CD4-positive, alpha-beta T cell (primary cell): ENCODE results near the gene SEMA3E. TPM values are rescaled to one million over a fixed set of nuclear protein-coding genes. Genes with fewer than 3 reads are reported as not detected.
"Not testable (repeated sequence)": the region's sequence is repeated elsewhere in the genome, so short reads cannot be mapped to it uniquely, and the experiment has no call there.

Experiments
- ATAC-seq: fragments of 200-7000 bp; cut with Tn5 transposase; one replicate; pipeline ENCODE4 v1.10.0; 2022; ENCODE audit warnings: mild to moderate bottlenecking; ENCODE audit not compliant: poor library complexity
- CTCF ChIA-PET: fragments of 350-600 bp; sonication (Branson Sonifier 250); formaldehyde crosslinking; loops from one replicate; lab custom pipeline; 2021; ENCODE audit warnings: antibody characterized with exemption, inconsistent platforms; lab: Charles Lee
- POLR2A ChIA-PET: fragments of 350-600 bp; sonication (Branson Sonifier 250); formaldehyde crosslinking; loops from one replicate; lab custom pipeline; 2021; ENCODE audit warnings: antibody characterized with exemption, inconsistent platforms; lab: Charles Lee
- DNase-seq, 14 experiments: peaks; one replicate each; pipeline ENCODE4 v3.0.0-alpha.2; 2013 to 2020; ENCODE audit warnings: mixed read lengths in 2 of 14
- H3K27ac ChIP-seq, 2 donors: one replicate each; pipeline versions ENCODE4 v1.5.1 to v1.7.0; 2013; ENCODE audit warnings: low read length in 2 of 2, low read depth in 1 of 2, mild to moderate bottlenecking in 1 of 2
- H3K27me3 ChIP-seq, 2 experiments: 1 replicate in 1 of 2; 2 replicates in 1 of 2; pipeline versions ENCODE4 v1.6.1 to v1.7.0; 2013; ENCODE audit warnings: low read length in 2 of 2, control low read depth in 1 of 2, mild to moderate bottlenecking in 1 of 2, moderate library complexity in 1 of 2; ENCODE audit not compliant: insufficient read depth in 2 of 2, control insufficient read depth in 1 of 2
- H3K36me3 ChIP-seq: one replicate; pipeline ENCODE4 v1.6.1; 2013; ENCODE audit warnings: low read length, control low read depth; ENCODE audit not compliant: insufficient read depth
- H3K4me1 ChIP-seq: one replicate; pipeline ENCODE4 v1.6.1; 2013; ENCODE audit warnings: low read length, control low read depth; ENCODE audit not compliant: insufficient read depth
- H3K4me3 ChIP-seq: one replicate; pipeline ENCODE4 v1.5.1; 2013; ENCODE audit warnings: mild to moderate bottlenecking, low read length, moderate library complexity
- H3K9me3 ChIP-seq, 2 experiments: 1 replicate in 1 of 2; 2 replicates in 1 of 2; pipeline versions ENCODE4 v1.6.1 to v1.7.0; 2013; ENCODE audit warnings: low read length in 2 of 2, mild to moderate bottlenecking in 2 of 2, control low read depth in 1 of 2, moderate library complexity in 1 of 2; ENCODE audit not compliant: control insufficient read depth in 1 of 2, insufficient read depth in 1 of 2
- H3K27ac Mint-ChIP-seq: one replicate; pipeline ENCODE4 v1.8.0; 2020; ENCODE audit warnings: mixed read lengths
- H3K27me3 Mint-ChIP-seq: one replicate; pipeline ENCODE4 v1.8.0; 2021; ENCODE audit warnings: mixed read lengths
- H3K36me3 Mint-ChIP-seq: one replicate; pipeline ENCODE4 v1.8.0; 2021; ENCODE audit warnings: low read depth, mixed read lengths
- H3K4me1 Mint-ChIP-seq: one replicate; pipeline ENCODE4 v1.8.0; 2021; ENCODE audit warnings: low read depth, mixed read lengths
- H3K4me3 Mint-ChIP-seq: one replicate; pipeline ENCODE4 v1.8.0; 2020; ENCODE audit warnings: mild to moderate bottlenecking, mixed read lengths
- H3K9me3 Mint-ChIP-seq: one replicate; pipeline ENCODE4 v1.8.0; 2020; ENCODE audit warnings: mixed read lengths
- intact Hi-C, 2 experiments: fragments of 100-400 bp; cut with DNase I in 1 of 2; cut with micrococcal nuclease in 1 of 2; formaldehyde crosslinking; loops; one replicate each; pipeline versions ENCODE4 v1.15.1 to v1.9.0; 2023 to 2025; cut with DNase I, micrococcal nuclease
- total RNA-seq, 174 experiments: library from RNA in 2 of 174; stranded (reverse) in 2 of 174; gene quantifications; one replicate each; pipeline ENCODE4 v1.2.3 and lab custom pipeline; 2021 to 2026
- TF ChIP-seq, protein P1 (sequence below): fragments of 200-600 bp; IDR thresholded peaks from one replicate; pipeline ENCODE4 v1.8.0; 2022; ENCODE audit warnings: antibody characterized with exemption, mild to moderate bottlenecking

The SEMA3E gene
- total RNA-seq, 2 experiments from 2014 or later, result not detected

DNA sequence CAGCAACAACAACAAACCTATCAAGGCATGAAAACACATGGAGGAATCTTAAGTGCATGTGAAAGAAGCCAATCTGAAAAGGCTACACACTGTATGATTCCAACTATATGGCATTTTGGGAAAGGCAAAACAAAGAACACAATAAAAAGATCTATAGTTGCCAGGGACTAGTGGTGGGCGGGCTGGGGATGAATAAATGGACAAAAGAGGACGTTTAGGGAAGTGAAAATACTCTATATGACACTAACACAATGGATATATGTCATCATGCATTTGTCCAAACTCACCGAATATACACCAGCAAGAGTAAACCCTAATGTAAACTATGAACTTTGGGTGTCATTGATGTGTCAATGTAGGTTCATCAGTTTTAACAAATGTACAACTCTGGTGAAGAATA is 89.1 kb downstream of the SEMA3E start:
- H3K36me3 Mint-ChIP-seq, result no peaks in the 10 kb centered on the region
- Histone ChIP-seq H3K36me3 (no peaks in the 10 kb centered on the region), H3K27me3 (no peaks in the 10 kb centered on the region), H3K27ac (no peak overlapping the region), H3K9me3 (no peaks in the 10 kb centered on the region), H3K4me3 (no peak overlapping the region), H3K4me1 (no peaks in the 10 kb centered on the region)
- H3K9me3 Mint-ChIP-seq, result peaks cover 5% of the 10 kb centered on the region
- no peak overlapping the region for H3K27ac Mint-ChIP-seq
- intact Hi-C loops, result no loop called here
- POLR2A ChIA-PET, result no interaction called here
- no peak for DNase-seq
- CTCF ChIA-PET, result no interaction called here
- no peaks in the 10 kb centered on the region for H3K27me3 Mint-ChIP-seq
- no peaks in the 10 kb centered on the region for H3K4me1 Mint-ChIP-seq
- no peak overlapping the region for H3K4me3 Mint-ChIP-seq
- TF ChIP-seq, protein P1, sequence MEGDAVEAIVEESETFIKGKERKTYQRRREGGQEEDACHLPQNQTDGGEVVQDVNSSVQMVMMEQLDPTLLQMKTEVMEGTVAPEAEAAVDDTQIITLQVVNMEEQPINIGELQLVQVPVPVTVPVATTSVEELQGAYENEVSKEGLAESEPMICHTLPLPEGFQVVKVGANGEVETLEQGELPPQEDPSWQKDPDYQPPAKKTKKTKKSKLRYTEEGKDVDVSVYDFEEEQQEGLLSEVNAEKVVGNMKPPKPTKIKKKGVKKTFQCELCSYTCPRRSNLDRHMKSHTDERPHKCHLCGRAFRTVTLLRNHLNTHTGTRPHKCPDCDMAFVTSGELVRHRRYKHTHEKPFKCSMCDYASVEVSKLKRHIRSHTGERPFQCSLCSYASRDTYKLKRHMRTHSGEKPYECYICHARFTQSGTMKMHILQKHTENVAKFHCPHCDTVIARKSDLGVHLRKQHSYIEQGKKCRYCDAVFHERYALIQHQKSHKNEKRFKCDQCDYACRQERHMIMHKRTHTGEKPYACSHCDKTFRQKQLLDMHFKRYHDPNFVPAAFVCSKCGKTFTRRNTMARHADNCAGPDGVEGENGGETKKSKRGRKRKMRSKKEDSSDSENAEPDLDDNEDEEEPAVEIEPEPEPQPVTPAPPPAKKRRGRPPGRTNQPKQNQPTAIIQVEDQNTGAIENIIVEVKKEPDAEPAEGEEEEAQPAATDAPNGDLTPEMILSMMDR, result no peak
- no peak for ATAC-seq

DNA sequence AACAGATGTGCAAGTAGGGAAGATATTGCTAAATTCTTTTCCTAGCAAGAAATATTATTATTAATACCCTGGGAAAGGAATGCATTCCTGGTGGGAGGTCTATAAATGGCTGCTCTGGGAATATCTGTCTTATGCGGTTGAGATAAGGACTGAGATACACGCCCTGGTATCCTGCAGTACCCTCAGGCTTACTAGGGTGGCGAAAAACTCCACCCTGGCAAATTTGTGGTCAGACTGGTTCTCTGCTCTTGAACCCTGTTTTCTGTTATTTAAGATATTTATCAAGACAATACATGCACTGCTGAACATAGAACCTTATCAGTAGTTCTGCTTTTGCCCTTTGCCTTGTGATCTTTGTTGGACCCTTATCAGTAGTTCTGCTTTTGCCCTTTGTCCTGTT is 96.4 kb downstream of the SEMA3E start:
- H3K4me3 ChIP-seq, intact Hi-C loops, H3K27ac Mint-ChIP-seq, H3K4me3 Mint-ChIP-seq, H3K27ac ChIP-seq, DNase-seq, CTCF ChIA-PET, ATAC-seq, H3K4me1 Mint-ChIP-seq, H3K27me3 ChIP-seq, H3K27me3 Mint-ChIP-seq, H3K36me3 Mint-ChIP-seq, POLR2A ChIA-PET, H3K9me3 ChIP-seq, H3K36me3 ChIP-seq, H3K4me1 ChIP-seq, H3K9me3 Mint-ChIP-seq: not testable (repeated sequence)

DNA sequence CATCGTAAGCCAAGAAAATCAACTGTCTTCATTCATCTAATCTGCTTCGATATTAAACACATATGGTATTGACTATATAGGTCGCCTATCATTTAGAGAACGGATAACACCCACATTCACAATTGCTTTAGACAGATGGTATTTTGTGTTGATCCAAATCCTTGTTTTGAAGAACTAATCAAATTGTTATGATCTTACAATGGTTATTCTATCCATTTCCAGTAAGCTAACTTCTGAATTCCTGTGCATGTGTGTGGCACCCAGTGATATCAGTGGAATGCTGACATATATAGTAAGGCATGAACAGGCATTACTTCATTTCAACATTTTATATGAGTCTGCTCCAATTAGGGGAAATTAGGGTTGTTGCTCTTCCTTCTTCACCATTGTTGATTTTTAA is 98.8 kb downstream of the SEMA3E start:
- Mint-ChIP-seq H3K36me3 (no peaks in the 10 kb centered on the region), H3K9me3 (peaks cover 3% of the 10 kb centered on the region), H3K27ac (no peak overlapping the region), H3K4me3 (no peak overlapping the region), H3K27me3 (no peaks in the 10 kb centered on the region), H3K4me1 (no peaks in the 10 kb centered on the region)
- ATAC-seq (no peak), DNase-seq (no peak)
- no peaks in the 10 kb centered on the region for H3K27me3 ChIP-seq
- TF ChIP-seq, protein P1, result no peak
- ChIA-PET POLR2A (no interaction called here), CTCF (no interaction called here)
- H3K9me3 ChIP-seq, result no peaks in the 10 kb centered on the region
- H3K27ac ChIP-seq, result no peak overlapping the region
- no peaks in the 10 kb centered on the region for H3K36me3 ChIP-seq
- H3K4me1 ChIP-seq, result no peaks in the 10 kb centered on the region
- H3K4me3 ChIP-seq, result no peak overlapping the region
- intact Hi-C loops, result no loop called here

DNA sequence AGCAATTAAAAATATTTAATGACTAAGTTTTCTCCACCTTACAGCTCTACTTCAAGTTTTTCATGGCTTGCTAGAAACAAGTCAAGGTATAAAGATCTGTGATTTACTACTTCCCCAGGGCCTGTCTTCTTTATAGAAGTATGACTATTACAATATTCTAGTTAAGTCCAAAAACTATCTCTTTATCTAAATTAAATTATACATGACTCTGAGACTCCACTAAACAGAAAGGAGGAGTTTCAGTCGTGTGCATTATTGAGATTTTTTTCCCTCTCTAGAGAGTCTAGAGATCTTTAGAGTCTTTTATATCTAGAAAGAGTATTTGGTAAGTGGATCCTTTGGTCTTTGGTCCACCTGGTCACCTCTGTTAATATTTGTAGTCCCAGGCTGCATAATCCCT is 100.7 kb downstream of the SEMA3E start:
- Histone ChIP-seq H3K36me3 (no peaks in the 10 kb centered on the region), H3K4me1 (no peaks in the 10 kb centered on the region), H3K4me3 (no peak overlapping the region), H3K27me3 (no peaks in the 10 kb centered on the region), H3K9me3 (no peaks in the 10 kb centered on the region), H3K27ac (no peak overlapping the region)
- ATAC-seq (no peak), DNase-seq (no peak)
- intact Hi-C loops, result no loop called here
- ChIA-PET CTCF (no interaction called here), POLR2A (no interaction called here)
- Mint-ChIP-seq H3K36me3 (no peaks in the 10 kb centered on the region), H3K9me3 (peaks cover 3% of the 10 kb centered on the region), H3K4me3 (no peak overlapping the region), H3K27me3 (no peaks in the 10 kb centered on the region), H3K4me1 (no peaks in the 10 kb centered on the region), H3K27ac (no peak overlapping the region)
- TF ChIP-seq, protein P1, result no peak
